Measurements from ENCODE around the gene LARP1.

GRCh38 chr5:154793599-154794524 is 38.7 kb downstream of the LARP1 start:
- TF ChIP-seq CTCF (IDR thresholded peaks at IDR 0.05; ENCODE audit: insufficient read depth, low read depth, low read length) (no peak), EZH2 (IDR thresholded peaks at IDR 0.05; ENCODE audit: insufficient read depth, low read length) (no peak)

All from astrocyte (in vitro differentiated cells and primary cell).